Astrocyte of the spinal cord (primary cell): ENCODE data around the gene GLUD1.
"Not testable (repeated sequence)": the region's sequence is repeated elsewhere in the genome, so short reads cannot be mapped to it uniquely, and the experiment has no call there.

ENCODE experiments used
- DNase-seq: peaks from one replicate; pipeline ENCODE4 v3.0.0; 2011; ENCODE audit warnings: low read depth, low spot score
- H3K4me3 ChIP-seq: 2 replicates; pipeline ENCODE4 v1.5.1; 2011; ENCODE audit warnings: low read depth, mild to moderate bottlenecking, low read length, moderate library complexity
- CTCF ChIP-seq: IDR thresholded peaks from 2 replicates; pipeline ENCODE4 v1.5.1; 2012; ENCODE audit warnings: low read depth, mild to moderate bottlenecking, low read length, inconsistent platforms
- in situ Hi-C: cut with HindIII; loops from 2 replicates; pipeline ENCODE4 v1.10.0; 2017; ENCODE audit warnings: low sequenced_read_pairs

GLUD1 gene

GRCh38 chr10:87045434-87045938, 49.2 kb downstream of the GLUD1 start:
- no peak for DNase-seq
- no peak overlapping the region for H3K4me3 ChIP-seq
- in situ Hi-C loops = no loop called here
- no peak for TF ChIP-seq CTCF

DNA sequence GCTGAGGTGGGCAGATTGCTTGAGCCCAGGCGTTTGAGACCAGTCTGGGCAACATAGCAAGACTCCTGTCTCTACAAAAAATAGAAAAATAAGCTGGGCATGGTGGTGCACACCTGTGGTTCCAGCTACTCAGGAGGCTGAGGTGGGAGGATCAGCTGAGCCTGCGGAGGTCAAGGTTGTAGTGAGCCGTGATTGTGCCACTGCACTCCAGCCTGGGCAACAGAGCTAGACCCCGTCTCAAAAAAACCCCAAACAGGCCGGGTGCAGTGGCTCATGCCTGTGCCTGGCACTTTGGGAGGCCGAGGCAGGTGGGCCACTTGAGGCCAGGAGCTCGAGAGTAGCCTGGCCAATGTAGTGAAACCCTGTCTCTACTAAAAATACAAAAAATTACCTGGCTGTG, 51.1 kb downstream of the GLUD1 start:
- H3K4me3 ChIP-seq, DNase-seq, in situ Hi-C loops: not testable (repeated sequence)

GRCh38 chr10:87038786-87039185, 55.9 kb downstream of the GLUD1 start:
- H3K4me3 ChIP-seq = no peak overlapping the region
- in situ Hi-C loops = no loop called here
- no peak for DNase-seq
- TF ChIP-seq CTCF = no peak

GRCh38 chr10:87038286-87038717, 56.3 kb downstream of the GLUD1 start:
- TF ChIP-seq CTCF = no peak

GRCh38 chr10:87036623-87037022, 58.0 kb downstream of the GLUD1 start:
- no peak for DNase-seq
- TF ChIP-seq CTCF = no peak
- in situ Hi-C loops = no loop called here
- no peak overlapping the region for H3K4me3 ChIP-seq

More at GRCh38 chr10:87038286-87038717, 56.3 kb downstream of the GLUD1 start:
- in situ Hi-C loops = no loop called here
- H3K4me3 ChIP-seq = no peak overlapping the region
- DNase-seq = no peak

GRCh38 chr10:87030912-87031635, 63.6 kb downstream of the GLUD1 start:
- in situ Hi-C loops = no loop called here
- no peak overlapping the region for H3K4me3 ChIP-seq
- no peak for TF ChIP-seq CTCF
- no peak for DNase-seq

GRCh38 chr10:87030419-87030818, 64.2 kb downstream of the GLUD1 start:
- DNase-seq, in situ Hi-C loops: not testable (repeated sequence)

GRCh38 chr10:87026747-87027508, 67.7 kb downstream of the GLUD1 start:
- in situ Hi-C loops, DNase-seq, H3K4me3 ChIP-seq: not testable (repeated sequence)

More at GRCh38 chr10:87030419-87030818, 64.2 kb downstream of the GLUD1 start:
- H3K4me3 ChIP-seq = not testable (repeated sequence)

DNA sequence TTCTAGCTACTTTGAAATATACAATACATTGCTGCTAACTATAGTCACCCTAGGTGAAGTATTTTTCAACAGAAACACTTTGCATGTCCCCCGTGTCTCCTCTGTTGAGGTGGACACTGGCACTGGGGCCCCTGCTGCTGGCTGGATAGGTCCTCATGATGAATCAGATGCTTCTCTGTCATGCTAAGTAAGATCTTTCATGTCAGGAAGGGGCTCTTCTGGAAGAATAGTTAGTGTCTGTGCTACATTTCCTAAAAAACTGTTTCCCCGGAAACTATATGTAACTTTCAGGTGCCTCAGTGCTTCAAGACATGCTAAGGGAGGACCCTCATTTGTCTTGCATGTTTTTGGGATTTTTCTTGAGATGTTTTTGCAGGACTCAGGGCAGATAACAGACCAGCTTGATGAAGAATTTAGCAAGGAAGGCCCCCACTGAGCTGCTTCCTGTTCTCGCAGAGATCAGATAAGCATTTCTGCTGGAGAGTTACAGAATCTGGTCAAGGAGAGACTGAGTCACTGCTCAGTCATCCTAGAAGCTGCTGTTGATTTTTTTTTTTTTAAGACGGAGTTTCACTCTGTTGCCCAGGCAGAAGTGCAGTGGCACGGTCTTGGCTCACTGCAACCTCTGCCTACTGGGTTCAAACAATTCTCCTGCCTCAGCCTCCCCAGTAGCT, 69.2 kb downstream of the GLUD1 start:
- in situ Hi-C loops, H3K4me3 ChIP-seq: not testable (repeated sequence)
- peak; percentile 80 for DNase-seq

GRCh38 chr10:87020056-87020455, 74.6 kb downstream of the GLUD1 start, which contains the start of gene FAM25A:
Gene FAM25A, plus strand, starts transcription at chr10:87020294. Its CDS starts 31 bp downstream, at chr10:87020325.
- H3K4me3 ChIP-seq, DNase-seq, in situ Hi-C loops: not testable (repeated sequence)

DNA sequence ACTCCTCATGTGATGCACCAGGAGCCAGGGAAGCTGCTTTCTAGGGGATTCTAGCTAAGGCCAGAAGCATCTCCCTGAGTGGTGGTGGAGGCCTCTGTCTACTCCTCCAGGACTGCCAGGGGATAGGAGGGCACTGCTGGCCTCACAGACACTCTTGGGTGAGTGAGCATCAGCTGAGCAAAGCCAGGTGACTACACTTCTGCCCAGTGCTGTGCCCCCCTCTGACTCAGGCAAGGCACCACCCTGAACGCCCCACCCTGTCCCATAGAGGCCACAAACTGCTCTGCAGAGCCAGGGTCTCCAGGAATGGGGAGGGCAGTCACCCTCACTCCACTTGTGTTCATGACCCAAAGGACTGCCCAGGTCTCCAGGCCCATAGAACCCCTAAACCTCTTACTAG, 75.1 kb downstream of the GLUD1 start:
- H3K4me3 ChIP-seq, DNase-seq, in situ Hi-C loops: not testable (repeated sequence)
